Measurements from ENCODE around the gene ZBTB7B.

Gene ZBTB7B

GRCh38 chr1:155061381-155062150 is 59.0 kb downstream of the ZBTB7B start:
- peak; percentile 90 for DNase-seq (ENCODE audit: low spot score)

- DNase-seq (ENCODE audit: low spot score) = no peak
Observed at GRCh38 chr1:155062151-155062686, 59.6 kb downstream of the ZBTB7B start.

GRCh38 chr1:155062702-155063411 is 60.3 kb downstream of the ZBTB7B start:
- peak; percentile 55 for DNase-seq (ENCODE audit: low spot score)

- peak; percentile 96 for DNase-seq (ENCODE audit: low spot score)
Observed at GRCh38 chr1:155063550-155064110, 61.0 kb downstream of the ZBTB7B start, which contains the start of gene EFNA4. Gene EFNA4, plus strand, starts transcription at chr1:155063740. Its CDS starts 84 bp downstream, at chr1:155063824.

GRCh38 chr1:155064111-155064831 is 61.7 kb downstream of the ZBTB7B start:
- peak; percentile 64 for DNase-seq (ENCODE audit: low spot score)

GRCh38 chr1:155064832-155065429 is 62.3 kb downstream of the ZBTB7B start:
- no peak for DNase-seq (ENCODE audit: low spot score)

- no peak for DNase-seq (ENCODE audit: low spot score)
Observed at GRCh38 chr1:155066777-155067176, 64.2 kb downstream of the ZBTB7B start.

Data from GM03348 (cell line).